ENCODE results near the gene CDC42BPA.
"Not testable (repeated sequence)": the region's sequence is repeated elsewhere in the genome, so short reads cannot be mapped to it uniquely, and the experiment has no call there.

Gene CDC42BPA

DNA sequence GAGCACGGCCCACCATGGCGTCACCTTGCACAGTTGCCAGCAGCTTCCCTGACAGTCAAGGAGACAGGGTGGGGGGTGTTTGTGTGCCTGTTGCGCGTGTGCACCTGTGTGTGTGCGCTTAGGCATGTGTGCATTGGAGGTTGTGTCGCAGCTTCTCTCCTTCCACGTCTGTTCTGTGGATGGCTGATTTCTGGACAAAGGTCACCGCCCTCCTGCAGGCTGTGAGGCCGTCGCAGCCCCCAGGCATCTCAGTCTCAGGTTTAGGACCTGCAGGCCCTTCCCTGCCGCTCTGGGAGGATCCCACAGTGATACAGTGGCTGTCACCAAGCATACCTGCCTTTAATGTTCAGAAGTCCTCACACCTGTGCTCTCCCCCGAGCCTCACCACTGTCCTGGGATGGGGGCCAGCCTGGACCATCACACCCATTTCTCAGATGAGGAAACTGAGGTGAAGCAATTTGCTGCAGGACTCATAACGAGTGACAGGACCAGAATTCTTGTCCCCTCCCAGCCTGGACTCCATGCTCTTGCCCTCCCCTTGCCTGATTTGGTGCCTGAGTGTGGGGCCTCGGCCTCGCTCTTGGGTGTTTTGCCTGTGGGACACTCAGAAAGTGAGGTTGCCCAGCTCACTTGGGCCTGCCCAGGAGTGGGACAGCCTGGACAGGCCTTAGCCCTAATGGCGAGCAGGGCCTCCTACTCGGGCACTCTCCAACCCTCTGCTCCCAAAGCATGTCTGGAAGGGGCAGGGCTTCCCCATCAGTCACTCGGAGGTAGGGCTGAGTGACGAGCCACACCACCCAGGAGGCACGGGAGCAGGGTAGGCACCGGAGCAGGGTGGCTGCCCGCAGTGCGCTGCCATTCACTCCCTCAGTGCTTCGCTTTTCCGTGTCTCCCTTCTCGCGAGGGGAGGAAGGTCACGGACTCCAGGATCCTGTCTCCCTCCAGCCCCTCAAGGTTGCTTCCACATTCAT lies 355.6 kb downstream of the CDC42BPA start:
- H3K9me3 ChIP-seq (ENCODE audit: control insufficient read depth, low read length) = no peaks in the 10 kb centered on the region
- H3K4me1 ChIP-seq (ENCODE audit: control insufficient read depth, insufficient read depth, low read length, poor library complexity, severe bottlenecking) = no peaks in the 10 kb centered on the region
- no peak overlapping the region for H3K4me3 ChIP-seq (ENCODE audit: extremely low read depth, insufficient read depth, low read length, poor library complexity, severe bottlenecking)
- WGBS, 2 experiments (ENCODE audit: insufficient coverage in 2 of 2) = 93 to 94% methylated on average over 25 to 26 of the region's 28 CpGs
- H3K36me3 ChIP-seq (ENCODE audit: control insufficient read depth, insufficient read depth, low read length) = no peaks in the 10 kb centered on the region
- H3K27ac ChIP-seq (ENCODE audit: low read depth, low read length, severe bottlenecking) = no peak overlapping the region

DNA sequence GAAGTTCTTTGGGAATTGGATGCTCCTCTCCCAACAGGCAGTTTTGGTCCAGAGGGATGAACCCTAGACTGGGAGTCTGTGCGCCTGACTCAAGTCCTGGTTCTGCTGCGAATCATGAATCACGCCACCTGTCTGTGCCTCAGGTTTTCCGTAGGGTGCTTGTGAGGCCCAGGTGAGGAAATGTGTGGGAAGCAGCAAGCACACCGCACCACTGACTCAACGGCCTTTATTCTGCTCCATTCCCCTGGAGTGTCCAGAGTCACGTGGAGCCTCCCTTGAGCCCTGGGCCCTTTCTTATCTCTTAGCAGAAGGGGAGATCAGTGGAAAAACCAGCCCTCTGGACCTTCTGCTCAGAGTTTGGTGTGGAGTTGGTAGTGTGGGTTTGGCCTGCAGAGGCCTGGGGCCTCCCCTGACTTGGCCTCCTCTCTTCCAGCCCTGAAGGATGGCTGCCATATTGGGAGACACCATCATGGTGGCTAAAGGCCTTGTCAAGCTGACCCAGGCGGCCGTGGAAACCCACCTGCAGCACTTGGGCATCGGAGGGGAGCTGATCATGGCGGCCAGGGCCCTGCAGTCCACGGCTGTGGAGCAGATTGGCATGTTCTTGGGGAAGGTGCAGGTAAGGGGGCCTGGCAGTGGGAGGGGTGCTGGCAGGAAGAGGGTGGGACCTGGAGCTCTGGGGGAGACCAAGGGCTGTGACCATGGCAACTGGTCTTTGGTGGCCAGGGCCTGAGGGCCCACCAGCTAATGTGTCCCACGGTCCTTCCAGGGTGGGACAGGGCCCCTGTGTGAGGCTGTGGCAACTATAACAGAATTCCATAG lies 357.1 kb downstream of the CDC42BPA start:
- no peak overlapping the region for H3K4me3 ChIP-seq (ENCODE audit: extremely low read depth, insufficient read depth, low read length, poor library complexity, severe bottlenecking)
- H3K36me3 ChIP-seq (ENCODE audit: control insufficient read depth, insufficient read depth, low read length) = no peaks in the 10 kb centered on the region
- H3K4me1 ChIP-seq (ENCODE audit: control insufficient read depth, insufficient read depth, low read length, poor library complexity, severe bottlenecking) = no peaks in the 10 kb centered on the region
- H3K27ac ChIP-seq (ENCODE audit: low read depth, low read length, severe bottlenecking) = no peak overlapping the region
- WGBS, 2 experiments (ENCODE audit: insufficient coverage in 2 of 2) = 91 to 95% methylated on average over 12 to 13 of the region's 13 CpGs
- no peaks in the 10 kb centered on the region for H3K9me3 ChIP-seq (ENCODE audit: control insufficient read depth, low read length)

DNA sequence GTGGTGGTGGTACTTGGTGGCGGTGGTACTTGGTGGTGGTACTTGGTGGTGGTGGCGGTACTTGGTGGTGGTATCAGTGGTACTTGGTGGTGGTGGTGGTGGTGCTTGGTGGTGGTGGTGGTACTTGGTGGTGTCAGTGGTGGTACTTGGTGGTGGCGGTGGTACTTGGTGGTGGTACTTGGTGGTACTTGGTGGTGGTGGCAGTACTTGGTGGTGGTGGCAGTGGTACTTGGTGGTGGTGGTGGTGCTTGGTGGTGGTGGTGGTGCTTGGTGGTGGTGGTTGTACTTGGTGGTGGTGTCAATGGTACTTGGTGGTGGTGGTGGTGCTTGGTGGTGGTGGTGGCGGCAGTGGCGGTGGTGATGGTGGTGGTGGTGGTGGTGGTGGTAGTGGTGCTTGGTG lies 358.0 kb downstream of the CDC42BPA start:
- no peaks in the 10 kb centered on the region for H3K9me3 ChIP-seq (ENCODE audit: control insufficient read depth, low read length)
- no peaks in the 10 kb centered on the region for H3K4me1 ChIP-seq (ENCODE audit: control insufficient read depth, insufficient read depth, low read length, poor library complexity, severe bottlenecking)
- H3K27ac ChIP-seq (ENCODE audit: low read depth, low read length, severe bottlenecking) = no peak overlapping the region
- 20% methylated on average over 1 of the region's 5 CpGs; no CpG with 5 or more reads in 1 of the 2 experiments for WGBS, 2 experiments (ENCODE audit: insufficient coverage in 2 of 2)
- H3K4me3 ChIP-seq (ENCODE audit: extremely low read depth, insufficient read depth, low read length, poor library complexity, severe bottlenecking) = no peak overlapping the region
- no peaks in the 10 kb centered on the region for H3K36me3 ChIP-seq (ENCODE audit: control insufficient read depth, insufficient read depth, low read length)

DNA sequence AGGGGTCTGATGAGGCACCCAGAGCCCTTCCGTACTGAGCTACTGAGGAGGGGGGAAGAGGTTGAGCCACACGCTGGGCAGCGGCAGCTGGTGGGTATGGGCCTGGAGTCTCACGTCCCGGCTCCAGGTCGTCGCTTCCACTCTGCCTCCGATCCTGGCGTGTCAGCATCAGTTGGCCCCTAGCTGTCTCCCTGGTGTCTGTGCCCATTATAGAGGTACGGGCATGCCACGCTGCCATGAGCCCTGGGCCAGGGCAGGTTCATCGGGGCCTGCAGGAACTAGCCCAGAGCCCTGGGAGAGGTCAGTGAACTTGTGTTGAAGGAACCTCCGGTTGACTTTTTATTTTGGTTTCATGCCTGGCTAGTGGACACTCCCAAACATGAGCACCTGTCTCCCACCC lies 360.0 kb downstream of the CDC42BPA start:
- Histone ChIP-seq H3K4me3 (ENCODE audit: extremely low read depth, insufficient read depth, low read length, poor library complexity, severe bottlenecking) (no peak overlapping the region), H3K9me3 (ENCODE audit: control insufficient read depth, low read length) (peaks cover 4% of the 10 kb centered on the region), H3K27ac (ENCODE audit: low read depth, low read length, severe bottlenecking) (no peak overlapping the region), H3K36me3 (ENCODE audit: control insufficient read depth, insufficient read depth, low read length) (no peaks in the 10 kb centered on the region), H3K4me1 (ENCODE audit: control insufficient read depth, insufficient read depth, low read length, poor library complexity, severe bottlenecking) (no peaks in the 10 kb centered on the region)
- 74 to 92% methylated on average over 9 to 11 of the region's 13 CpGs for WGBS, 2 experiments (ENCODE audit: insufficient coverage in 2 of 2)

DNA sequence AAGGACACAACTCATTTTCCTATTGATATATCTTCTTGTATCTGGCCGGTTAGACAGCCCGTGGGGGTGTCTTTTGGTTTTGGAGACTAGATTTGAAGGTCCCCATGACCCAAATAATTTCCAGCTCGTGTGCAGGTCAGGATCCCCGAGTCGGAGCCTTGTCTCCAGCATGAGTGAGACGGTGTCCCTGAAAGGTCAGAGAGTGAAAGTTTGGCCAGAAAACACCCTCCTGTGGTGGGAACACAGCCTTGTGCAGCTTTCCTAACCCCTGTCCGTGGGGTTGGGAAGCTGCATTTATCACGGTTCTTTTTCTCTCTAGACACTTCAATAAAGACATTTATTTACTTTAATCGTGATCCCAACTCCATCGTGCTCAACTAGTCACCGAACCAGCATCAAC lies 360.6 kb downstream of the CDC42BPA start:
- Histone ChIP-seq H3K9me3 (ENCODE audit: control insufficient read depth, low read length) (peaks cover 4% of the 10 kb centered on the region), H3K4me1 (ENCODE audit: control insufficient read depth, insufficient read depth, low read length, poor library complexity, severe bottlenecking) (no peaks in the 10 kb centered on the region), H3K4me3 (ENCODE audit: extremely low read depth, insufficient read depth, low read length, poor library complexity, severe bottlenecking) (no peak overlapping the region), H3K27ac (ENCODE audit: low read depth, low read length, severe bottlenecking) (no peak overlapping the region), H3K36me3 (ENCODE audit: control insufficient read depth, insufficient read depth, low read length) (no peaks in the 10 kb centered on the region)
- WGBS, 2 experiments (ENCODE audit: insufficient coverage in 2 of 2) = 93 to 96% methylated on average over 9 to 10 of the region's 11 CpGs

DNA sequence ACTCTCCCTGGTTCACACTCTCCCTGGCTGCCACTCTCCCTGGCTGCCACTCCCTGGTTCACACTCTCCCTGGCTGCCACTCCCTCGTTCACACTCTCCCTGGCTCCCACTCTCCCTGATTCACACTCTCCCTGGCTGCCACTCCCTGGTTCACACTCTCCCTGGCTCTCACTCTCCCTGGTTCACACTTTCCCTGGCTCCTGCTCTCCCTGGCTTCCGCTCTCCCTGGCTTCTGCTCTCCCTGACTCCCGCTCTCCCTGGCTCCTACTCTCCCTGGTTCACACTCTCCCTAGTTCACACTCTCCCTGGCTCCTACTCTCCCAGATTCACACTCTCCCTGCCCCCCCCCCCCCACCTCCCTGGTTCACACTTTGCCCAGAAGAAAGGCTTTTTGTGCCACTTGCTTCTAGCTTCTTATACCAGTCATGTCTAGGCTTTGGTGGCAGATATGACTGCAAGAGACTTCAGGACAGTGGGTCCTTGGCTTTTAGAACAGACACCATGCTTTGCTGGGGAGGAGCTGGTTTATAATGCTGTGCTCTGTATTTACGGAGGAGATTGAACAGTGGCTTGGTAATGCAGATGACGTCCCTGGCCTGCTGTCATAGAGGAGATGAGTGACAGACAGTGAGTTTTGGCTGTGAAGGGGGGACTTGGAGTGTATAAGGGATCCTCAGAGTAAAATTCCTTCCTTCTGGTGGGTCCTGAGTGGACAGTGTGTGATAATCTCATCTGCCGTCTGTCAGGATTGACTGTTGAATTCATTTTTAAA lies 361.2 kb downstream of the CDC42BPA start:
- H3K27ac ChIP-seq (ENCODE audit: low read depth, low read length, severe bottlenecking) = no peak overlapping the region
- 82 to 91% methylated on average over 4 to 5 of the region's 6 CpGs for WGBS, 2 experiments (ENCODE audit: insufficient coverage in 2 of 2)
- H3K4me1 ChIP-seq (ENCODE audit: control insufficient read depth, insufficient read depth, low read length, poor library complexity, severe bottlenecking) = no peaks in the 10 kb centered on the region
- no peaks in the 10 kb centered on the region for H3K36me3 ChIP-seq (ENCODE audit: control insufficient read depth, insufficient read depth, low read length)
- H3K9me3 ChIP-seq (ENCODE audit: control insufficient read depth, low read length) = peaks cover 4% of the 10 kb centered on the region
- H3K4me3 ChIP-seq (ENCODE audit: extremely low read depth, insufficient read depth, low read length, poor library complexity, severe bottlenecking) = no peak overlapping the region

DNA sequence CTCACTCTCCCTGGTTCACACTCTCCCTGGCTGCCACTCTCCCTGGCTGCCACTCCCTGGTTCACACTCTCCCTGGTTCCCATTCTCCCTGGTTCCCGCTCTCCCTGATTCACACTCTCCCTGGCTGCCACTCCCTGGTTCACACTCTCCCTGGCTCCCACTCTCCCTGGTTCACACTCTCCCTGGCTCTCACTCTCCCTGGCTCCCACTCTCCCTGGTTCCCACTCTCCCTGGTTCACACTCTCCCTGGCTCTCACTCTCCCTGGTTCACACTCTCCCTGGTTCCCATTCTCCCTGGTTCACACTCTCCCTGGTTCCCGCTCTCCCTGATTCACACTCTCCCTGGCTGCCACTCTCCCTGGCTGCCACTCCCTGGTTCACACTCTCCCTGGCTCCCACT lies 362.4 kb downstream of the CDC42BPA start:
- H3K4me3 ChIP-seq (ENCODE audit: extremely low read depth, insufficient read depth, low read length, poor library complexity, severe bottlenecking); H3K36me3 ChIP-seq (ENCODE audit: control insufficient read depth, insufficient read depth, low read length); H3K9me3 ChIP-seq (ENCODE audit: control insufficient read depth, low read length); H3K27ac ChIP-seq (ENCODE audit: low read depth, low read length, severe bottlenecking); H3K4me1 ChIP-seq (ENCODE audit: control insufficient read depth, insufficient read depth, low read length, poor library complexity, severe bottlenecking): not testable (repeated sequence)
- 84 to 100% methylated on average over 2 of the region's 2 CpGs for WGBS, 2 experiments (ENCODE audit: insufficient coverage in 2 of 2)

DNA sequence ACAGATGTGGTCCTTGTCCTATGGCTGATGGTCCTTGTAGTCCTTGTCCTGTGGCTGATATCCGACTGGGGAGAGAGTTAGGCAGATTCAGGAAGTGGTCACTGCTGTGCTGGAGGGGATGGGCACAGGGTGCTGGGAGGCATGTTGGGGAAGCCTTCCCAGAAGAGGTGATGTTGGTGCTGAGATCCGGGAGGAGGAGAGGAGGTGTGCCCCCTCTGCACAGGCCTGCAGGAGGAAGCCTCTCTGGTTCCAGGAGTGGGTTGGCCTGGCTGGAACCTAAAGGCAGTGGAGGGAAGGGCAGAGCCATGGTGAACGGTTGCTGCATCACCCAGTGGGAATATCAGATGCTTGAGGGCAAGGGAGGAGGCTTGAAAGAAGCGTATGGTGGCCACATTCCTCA lies 363.5 kb downstream of the CDC42BPA start:
- Histone ChIP-seq H3K4me1 (ENCODE audit: control insufficient read depth, insufficient read depth, low read length, poor library complexity, severe bottlenecking) (no peaks in the 10 kb centered on the region), H3K4me3 (ENCODE audit: extremely low read depth, insufficient read depth, low read length, poor library complexity, severe bottlenecking) (no peak overlapping the region), H3K9me3 (ENCODE audit: control insufficient read depth, low read length) (peaks cover 4% of the 10 kb centered on the region), H3K36me3 (ENCODE audit: control insufficient read depth, insufficient read depth, low read length) (no peaks in the 10 kb centered on the region), H3K27ac (ENCODE audit: low read depth, low read length, severe bottlenecking) (no peak overlapping the region)
- 98 to 100% methylated on average over 3 of the region's 4 CpGs for WGBS, 2 experiments (ENCODE audit: insufficient coverage in 2 of 2)

DNA sequence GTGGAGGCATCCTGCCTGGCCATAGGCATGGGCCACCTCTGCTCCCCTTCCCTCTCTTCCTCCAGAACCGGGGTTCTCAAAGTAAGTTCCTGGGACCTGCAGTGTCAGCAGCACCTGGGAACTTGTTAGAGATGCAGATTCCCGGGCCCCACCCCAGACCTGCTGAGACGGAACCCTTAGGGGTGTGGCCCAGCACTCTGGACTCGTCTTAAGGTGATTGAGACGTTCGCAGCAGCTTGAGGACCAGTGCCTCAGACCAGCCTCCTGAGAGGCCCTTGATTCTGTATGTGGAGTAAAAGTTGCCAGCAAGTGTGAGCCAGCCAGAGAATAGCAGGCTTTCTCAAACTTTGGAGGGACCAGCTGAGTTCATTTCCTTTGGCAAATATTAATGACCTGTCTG lies 364.0 kb downstream of the CDC42BPA start:
- Histone ChIP-seq H3K27ac (ENCODE audit: low read depth, low read length, severe bottlenecking) (no peak overlapping the region), H3K36me3 (ENCODE audit: control insufficient read depth, insufficient read depth, low read length) (no peaks in the 10 kb centered on the region), H3K4me1 (ENCODE audit: control insufficient read depth, insufficient read depth, low read length, poor library complexity, severe bottlenecking) (no peaks in the 10 kb centered on the region), H3K9me3 (ENCODE audit: control insufficient read depth, low read length) (peaks cover 4% of the 10 kb centered on the region), H3K4me3 (ENCODE audit: extremely low read depth, insufficient read depth, low read length, poor library complexity, severe bottlenecking) (no peak overlapping the region)
- 92 to 94% methylated on average over 5 to 6 of the region's 6 CpGs for WGBS, 2 experiments (ENCODE audit: insufficient coverage in 2 of 2)

DNA sequence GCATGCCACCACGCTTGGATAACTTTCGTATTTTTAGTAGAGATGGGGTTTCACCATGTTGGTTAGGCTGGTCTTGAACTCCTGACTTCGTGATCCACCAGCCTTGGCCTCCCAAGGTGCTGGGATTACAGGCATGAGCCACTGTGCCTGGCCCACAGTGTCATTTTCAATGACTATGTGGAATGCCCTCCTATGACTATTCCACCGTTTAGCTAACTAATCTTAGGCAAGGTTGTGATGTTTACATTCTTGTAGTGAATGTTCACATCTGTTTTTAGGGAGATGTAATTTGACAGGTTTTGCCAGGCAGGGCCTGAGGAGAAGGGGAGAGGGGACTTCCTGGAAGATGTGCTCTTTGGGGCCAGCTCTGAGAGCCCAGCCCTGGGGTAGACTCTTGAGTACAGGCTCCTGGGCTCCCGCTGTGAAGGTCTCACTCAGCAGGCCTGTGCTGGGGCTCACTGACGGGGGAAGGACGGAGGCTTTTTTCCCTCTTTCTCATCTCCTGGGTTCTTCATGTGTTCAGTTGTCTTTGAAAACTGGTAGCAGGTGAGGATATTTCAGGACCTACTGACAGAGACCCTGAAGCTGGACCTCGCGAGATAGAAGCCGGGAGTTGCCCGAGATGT lies 365.0 kb downstream of the CDC42BPA start:
- Histone ChIP-seq H3K4me3 (ENCODE audit: extremely low read depth, insufficient read depth, low read length, poor library complexity, severe bottlenecking) (no peak overlapping the region), H3K27ac (ENCODE audit: low read depth, low read length, severe bottlenecking) (no peak overlapping the region), H3K4me1 (ENCODE audit: control insufficient read depth, insufficient read depth, low read length, poor library complexity, severe bottlenecking) (no peaks in the 10 kb centered on the region), H3K9me3 (ENCODE audit: control insufficient read depth, low read length) (peaks cover 4% of the 10 kb centered on the region), H3K36me3 (ENCODE audit: control insufficient read depth, insufficient read depth, low read length) (no peaks in the 10 kb centered on the region)
- 91% methylated on average over 8 to 10 of the region's 11 CpGs for WGBS, 2 experiments (ENCODE audit: insufficient coverage in 2 of 2)

Measured in mesodermal cell (in vitro differentiated cells).